Left ventricle myocardium inferior (tissue), 1 donor: ENCODE data around the gene DPP6. TPM values are rescaled to one million over a fixed set of nuclear protein-coding genes. Genes with fewer than 3 reads are reported as not detected.

ENCODE experiments used
- DNase-seq: peaks from one replicate; pipeline ENCODE4 v3.0.0-alpha.2; 2020
- H3K27ac ChIP-seq: fragments of 200-600 bp; replicated peaks from 2 replicates; pipeline ENCODE4 v1.8.0; 2021
- H3K27me3 ChIP-seq: fragments of 200-600 bp; 2 replicates; pipeline ENCODE4 v1.8.0; 2021; ENCODE audit warnings: low read depth
- H3K36me3 ChIP-seq: fragments of 200-600 bp; 2 replicates; pipeline ENCODE4 v1.8.0; 2021
- H3K4me1 ChIP-seq: fragments of 200-600 bp; 2 replicates; pipeline ENCODE4 v1.8.0; 2021
- H3K4me3 ChIP-seq: fragments of 200-600 bp; 2 replicates; pipeline ENCODE4 v1.8.0; 2021; ENCODE audit warnings: mild to moderate bottlenecking, moderate library complexity
- H3K9me3 ChIP-seq: fragments of 200-600 bp; replicated peaks from 2 replicates; pipeline ENCODE4 v1.8.0; 2021
- CTCF ChIP-seq: fragments of 200-600 bp; IDR thresholded peaks from 2 replicates; pipeline ENCODE4 v1.8.0; 2021; ENCODE audit warnings: antibody characterized with exemption, mild to moderate bottlenecking, borderline replicate concordance
- intact Hi-C: fragments of 100-400 bp; cut with micrococcal nuclease; formaldehyde crosslinking; loops from one replicate; pipeline ENCODE4 v1.11.0; 2022
- total RNA-seq: library from RNA; stranded (reverse); fragmentation: NEBNext Ultra II Directional; extraction: Animal tissue kit (Norgen Biotek cat#: 25700); gene quantifications from one replicate; pipeline ENCODE4 v1.2.1, GENCODE V29; 2021
- donor health status: DM: no; HTN: yes; CAD: no; lungs with severe emphysema.

DPP6 gene
- total RNA-seq, 1 donor from 2014 or later = 0.25 TPM

- peaks cover 27% of the 10 kb centered on the region for H3K27me3 ChIP-seq
- intact Hi-C loops = no loop called here
- H3K9me3 ChIP-seq = peaks cover 26% of the 10 kb centered on the region
These were observed 647.2 kb downstream of the DPP6 start for GRCh38 chr7:154699417-154699816.

GRCh38 chr7:154709840-154710520, 657.8 kb downstream of the DPP6 start:
- Histone ChIP-seq H3K27ac (no peak overlapping the region), H3K4me1 (no peaks in the 10 kb centered on the region), H3K27me3 (peaks cover 9% of the 10 kb centered on the region), H3K9me3 (peaks cover 14% of the 10 kb centered on the region), H3K4me3 (no peak overlapping the region), H3K36me3 (no peaks in the 10 kb centered on the region)
- no peak for DNase-seq
- no peak for TF ChIP-seq CTCF
- intact Hi-C loops = no loop called here

More at GRCh38 chr7:154699417-154699816, 647.2 kb downstream of the DPP6 start:
- TF ChIP-seq CTCF = no peak
- H3K27ac ChIP-seq = no peak overlapping the region
- no peak overlapping the region for H3K4me3 ChIP-seq
- DNase-seq = no peak
- no peaks in the 10 kb centered on the region for H3K36me3 ChIP-seq
- no peaks in the 10 kb centered on the region for H3K4me1 ChIP-seq

- Histone ChIP-seq H3K4me3 (no peak overlapping the region), H3K4me1 (no peaks in the 10 kb centered on the region), H3K27me3 (peaks cover 18% of the 10 kb centered on the region), H3K27ac (no peak overlapping the region), H3K9me3 (no peaks in the 10 kb centered on the region), H3K36me3 (no peaks in the 10 kb centered on the region)
- no peak for TF ChIP-seq CTCF
- DNase-seq = no peak
- intact Hi-C loops = no loop called here
These were observed 667.8 kb downstream of the DPP6 start for GRCh38 chr7:154720016-154720415.

- H3K27me3 ChIP-seq = peaks cover 18% of the 10 kb centered on the region
- intact Hi-C loops = no loop called here
- H3K9me3 ChIP-seq = peaks cover 9% of the 10 kb centered on the region
- no peak overlapping the region for H3K27ac ChIP-seq
- H3K4me1 ChIP-seq = no peaks in the 10 kb centered on the region
- no peak for DNase-seq
- H3K36me3 ChIP-seq = no peaks in the 10 kb centered on the region
- no peak for TF ChIP-seq CTCF
- no peak overlapping the region for H3K4me3 ChIP-seq
These were observed 668.9 kb downstream of the DPP6 start for GRCh38 chr7:154721086-154721485.

- TF ChIP-seq CTCF = no peak
- Histone ChIP-seq H3K27me3 (peaks cover 23% of the 10 kb centered on the region), H3K36me3 (no peaks in the 10 kb centered on the region), H3K9me3 (peaks cover 27% of the 10 kb centered on the region), H3K4me3 (no peak overlapping the region), H3K4me1 (no peaks in the 10 kb centered on the region), H3K27ac (no peak overlapping the region)
- intact Hi-C loops = no loop called here
- DNase-seq = no peak
These were observed 674.2 kb downstream of the DPP6 start for GRCh38 chr7:154726368-154726767.
